ENCODE measurements around the gene TNFRSF19.

Gene TNFRSF19

DNA sequence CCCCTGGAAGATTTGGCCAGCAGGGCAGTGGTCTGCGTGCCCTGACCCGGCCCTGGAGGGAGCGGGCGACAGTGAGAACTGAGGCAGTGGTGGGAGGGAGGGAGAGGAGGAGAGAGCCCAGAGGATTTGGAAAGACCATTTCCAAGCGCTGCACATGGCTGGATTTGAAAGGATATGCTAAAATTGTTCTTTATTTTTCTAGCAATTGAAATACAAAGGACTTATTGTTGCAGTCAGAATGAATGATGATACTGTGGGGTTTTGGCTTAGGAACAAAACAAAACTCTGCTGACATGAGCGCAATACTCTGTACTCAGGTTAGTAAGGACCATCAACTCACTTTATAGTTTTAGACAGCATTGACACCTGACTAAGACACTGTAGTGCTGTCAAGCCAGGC lies 69.5 kb downstream of the TNFRSF19 start:
- H3K27ac ChIP-seq (ENCODE audit: low read depth, low read length, poor library complexity, severe bottlenecking) = no peak overlapping the region
- H3K36me3 ChIP-seq (ENCODE audit: insufficient read depth, low read length) = no peaks in the 10 kb centered on the region
- no peaks in the 10 kb centered on the region for H3K9me3 ChIP-seq (ENCODE audit: low read length)
- H3K4me2 ChIP-seq (ENCODE audit: low read length) = no peak overlapping the region
- no peak for TF ChIP-seq EZH2 (IDR thresholded peaks at IDR 0.05; ENCODE audit: borderline replicate concordance, low read length)
- TF ChIP-seq, protein P1, sequence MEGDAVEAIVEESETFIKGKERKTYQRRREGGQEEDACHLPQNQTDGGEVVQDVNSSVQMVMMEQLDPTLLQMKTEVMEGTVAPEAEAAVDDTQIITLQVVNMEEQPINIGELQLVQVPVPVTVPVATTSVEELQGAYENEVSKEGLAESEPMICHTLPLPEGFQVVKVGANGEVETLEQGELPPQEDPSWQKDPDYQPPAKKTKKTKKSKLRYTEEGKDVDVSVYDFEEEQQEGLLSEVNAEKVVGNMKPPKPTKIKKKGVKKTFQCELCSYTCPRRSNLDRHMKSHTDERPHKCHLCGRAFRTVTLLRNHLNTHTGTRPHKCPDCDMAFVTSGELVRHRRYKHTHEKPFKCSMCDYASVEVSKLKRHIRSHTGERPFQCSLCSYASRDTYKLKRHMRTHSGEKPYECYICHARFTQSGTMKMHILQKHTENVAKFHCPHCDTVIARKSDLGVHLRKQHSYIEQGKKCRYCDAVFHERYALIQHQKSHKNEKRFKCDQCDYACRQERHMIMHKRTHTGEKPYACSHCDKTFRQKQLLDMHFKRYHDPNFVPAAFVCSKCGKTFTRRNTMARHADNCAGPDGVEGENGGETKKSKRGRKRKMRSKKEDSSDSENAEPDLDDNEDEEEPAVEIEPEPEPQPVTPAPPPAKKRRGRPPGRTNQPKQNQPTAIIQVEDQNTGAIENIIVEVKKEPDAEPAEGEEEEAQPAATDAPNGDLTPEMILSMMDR (IDR thresholded peaks at IDR 0.05; ENCODE audit: low read length) = no peak
- H3K4me3 ChIP-seq (ENCODE audit: low read depth, low read length, poor library complexity, severe bottlenecking) = no peak overlapping the region
- H4K20me1 ChIP-seq (ENCODE audit: insufficient read depth, low read length) = no peaks in the 10 kb centered on the region
- H3K27me3 ChIP-seq (ENCODE audit: insufficient read depth, low read length) = no peaks in the 10 kb centered on the region
- H3K79me2 ChIP-seq (ENCODE audit: insufficient read depth, low read length) = no peaks in the 10 kb centered on the region
- no peaks in the 10 kb centered on the region for H3K4me1 ChIP-seq (ENCODE audit: insufficient read depth, low read length, severe bottlenecking)
- H2AFZ ChIP-seq (ENCODE audit: low read length) = no peak overlapping the region
- H3K9ac ChIP-seq (ENCODE audit: low read length) = no peak overlapping the region
- no peaks in the 10 kb centered on the region for H3K9me2 ChIP-seq (ENCODE audit: low read depth, low read length)
- H3F3A ChIP-seq (ENCODE audit: insufficient read depth, low read length) = no peaks in the 10 kb centered on the region

DNA sequence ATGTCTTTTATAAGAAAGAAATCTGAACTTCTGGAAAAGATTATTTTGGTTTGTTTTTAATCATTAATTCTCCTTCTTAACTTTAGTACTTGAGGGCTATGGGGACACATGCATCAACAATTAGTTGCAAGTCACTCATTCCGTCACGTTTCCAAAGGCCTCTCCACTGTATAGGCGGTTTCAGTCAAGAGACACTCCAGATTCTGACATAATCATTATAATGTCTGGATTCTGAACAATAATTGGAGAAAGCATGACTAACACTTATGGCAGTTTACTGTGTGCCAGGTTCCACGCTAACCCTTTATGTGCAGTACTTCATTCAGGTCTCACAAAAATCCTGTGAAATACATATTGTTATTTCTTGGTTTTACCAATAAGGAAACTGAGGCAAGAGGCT lies 71.9 kb downstream of the TNFRSF19 start:
- Histone ChIP-seq H3K36me3 (ENCODE audit: insufficient read depth, low read length) (no peaks in the 10 kb centered on the region), H3K4me3 (ENCODE audit: low read depth, low read length, poor library complexity, severe bottlenecking) (no peak overlapping the region), H3K9me2 (ENCODE audit: low read depth, low read length) (no peaks in the 10 kb centered on the region), H4K20me1 (ENCODE audit: insufficient read depth, low read length) (no peaks in the 10 kb centered on the region), H3K27me3 (ENCODE audit: insufficient read depth, low read length) (no peaks in the 10 kb centered on the region), H3K79me2 (ENCODE audit: insufficient read depth, low read length) (no peaks in the 10 kb centered on the region), H3F3A (ENCODE audit: insufficient read depth, low read length) (no peaks in the 10 kb centered on the region), H3K4me1 (ENCODE audit: insufficient read depth, low read length, severe bottlenecking) (no peaks in the 10 kb centered on the region), H3K4me2 (ENCODE audit: low read length) (no peak overlapping the region), H3K9me3 (ENCODE audit: low read length) (no peaks in the 10 kb centered on the region), H2AFZ (ENCODE audit: low read length) (no peak overlapping the region), H3K27ac (ENCODE audit: low read depth, low read length, poor library complexity, severe bottlenecking) (no peak overlapping the region), H3K9ac (ENCODE audit: low read length) (no peak overlapping the region)
- TF ChIP-seq, protein P1 (IDR thresholded peaks at IDR 0.05; ENCODE audit: low read length) = no peak
- TF ChIP-seq EZH2 (IDR thresholded peaks at IDR 0.05; ENCODE audit: borderline replicate concordance, low read length) = no peak

DNA sequence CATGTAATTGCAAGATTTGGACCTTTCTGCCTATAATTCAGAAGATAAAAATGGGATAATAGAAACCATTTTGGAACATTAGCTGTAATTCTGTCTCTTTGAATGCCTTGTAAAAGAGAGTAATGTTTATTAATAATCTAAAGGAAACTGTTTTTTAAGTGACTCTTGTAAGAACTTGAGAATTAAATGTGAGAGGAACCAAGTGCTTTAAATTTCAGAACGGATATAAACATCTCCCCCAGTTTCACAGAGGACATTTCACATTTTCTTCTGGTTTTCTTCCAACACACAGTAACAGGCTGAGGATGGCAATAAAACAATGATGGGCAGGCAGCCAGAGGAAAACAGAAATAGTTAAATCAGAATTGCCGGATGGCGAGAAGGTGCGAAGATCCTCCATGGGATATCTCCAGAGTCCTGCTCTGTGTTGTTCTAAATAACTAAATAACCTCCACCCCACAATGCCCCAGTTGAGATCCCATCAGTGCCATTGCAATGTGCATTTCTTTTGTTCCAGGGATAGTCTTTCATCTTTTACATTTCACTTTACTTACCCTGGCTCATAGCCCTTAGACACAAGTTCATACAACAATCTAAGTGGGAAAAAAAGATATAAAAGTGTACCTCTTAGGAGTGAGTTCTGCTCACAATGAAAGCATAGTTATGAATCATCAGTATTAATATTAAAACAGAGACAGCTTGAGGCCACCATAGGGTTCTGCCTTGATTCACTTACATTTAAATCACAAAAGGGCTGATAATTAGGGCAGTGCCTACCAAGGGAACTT lies 73.3 kb downstream of the TNFRSF19 start:
- no peak overlapping the region for H3K4me2 ChIP-seq (ENCODE audit: low read length)
- H3K9me2 ChIP-seq (ENCODE audit: low read depth, low read length) = no peaks in the 10 kb centered on the region
- H3F3A ChIP-seq (ENCODE audit: insufficient read depth, low read length) = no peaks in the 10 kb centered on the region
- no peaks in the 10 kb centered on the region for H3K79me2 ChIP-seq (ENCODE audit: insufficient read depth, low read length)
- no peaks in the 10 kb centered on the region for H3K36me3 ChIP-seq (ENCODE audit: insufficient read depth, low read length)
- no peaks in the 10 kb centered on the region for H4K20me1 ChIP-seq (ENCODE audit: insufficient read depth, low read length)
- H3K4me3 ChIP-seq (ENCODE audit: low read depth, low read length, poor library complexity, severe bottlenecking) = no peak overlapping the region
- no peaks in the 10 kb centered on the region for H3K27me3 ChIP-seq (ENCODE audit: insufficient read depth, low read length)
- no peak for TF ChIP-seq EZH2 (IDR thresholded peaks at IDR 0.05; ENCODE audit: borderline replicate concordance, low read length)
- TF ChIP-seq, protein P1 (IDR thresholded peaks at IDR 0.05; ENCODE audit: low read length) = no peak
- no peaks in the 10 kb centered on the region for H3K9me3 ChIP-seq (ENCODE audit: low read length)
- H3K27ac ChIP-seq (ENCODE audit: low read depth, low read length, poor library complexity, severe bottlenecking) = no peak overlapping the region
- H3K4me1 ChIP-seq (ENCODE audit: insufficient read depth, low read length, severe bottlenecking) = no peaks in the 10 kb centered on the region
- H3K9ac ChIP-seq (ENCODE audit: low read length) = no peak overlapping the region
- H2AFZ ChIP-seq (ENCODE audit: low read length) = no peak overlapping the region
